Measurements from ENCODE around the gene LHX6. TPM values are rescaled to one million over a fixed set of nuclear protein-coding genes. Genes with fewer than 3 reads are reported as not detected.

The LHX6 gene
- total RNA-seq, 1 donor from 2014 or later: 0.07 TPM

- Mint-ChIP-seq H3K4me1 (peaks cover 11% of the 10 kb centered on the region), H3K36me3 (ENCODE audit: low read depth) (no peaks in the 10 kb centered on the region), H3K27me3 (ENCODE audit: low read depth) (peaks cover 68% of the 10 kb centered on the region), H3K9me3 (no peaks in the 10 kb centered on the region), H3K4me3 (no peak overlapping the region), H3K27ac (ENCODE audit: unreplicated experiment) (no peak overlapping the region)
- no peak for DNase-seq (ENCODE audit: low read depth, low spot score)
- no peak for TF ChIP-seq CTCF (conservative IDR thresholded peaks at IDR 0.05)
Observed at GRCh38 chr9:122207096-122207495, 21.7 kb downstream of the LHX6 start.

- no peak overlapping the region for H3K4me3 Mint-ChIP-seq
- H3K4me1 Mint-ChIP-seq: peaks cover 11% of the 10 kb centered on the region
- no peak for TF ChIP-seq CTCF (conservative IDR thresholded peaks at IDR 0.05)
- DNase-seq (ENCODE audit: low read depth, low spot score): no peak
- H3K9me3 Mint-ChIP-seq: no peaks in the 10 kb centered on the region
- no peaks in the 10 kb centered on the region for H3K36me3 Mint-ChIP-seq (ENCODE audit: low read depth)
- no peak overlapping the region for H3K27ac Mint-ChIP-seq (ENCODE audit: unreplicated experiment)
- H3K27me3 Mint-ChIP-seq (ENCODE audit: low read depth): peaks cover 61% of the 10 kb centered on the region
Observed at GRCh38 chr9:122206118-122207046, 22.4 kb downstream of the LHX6 start.

DNA sequence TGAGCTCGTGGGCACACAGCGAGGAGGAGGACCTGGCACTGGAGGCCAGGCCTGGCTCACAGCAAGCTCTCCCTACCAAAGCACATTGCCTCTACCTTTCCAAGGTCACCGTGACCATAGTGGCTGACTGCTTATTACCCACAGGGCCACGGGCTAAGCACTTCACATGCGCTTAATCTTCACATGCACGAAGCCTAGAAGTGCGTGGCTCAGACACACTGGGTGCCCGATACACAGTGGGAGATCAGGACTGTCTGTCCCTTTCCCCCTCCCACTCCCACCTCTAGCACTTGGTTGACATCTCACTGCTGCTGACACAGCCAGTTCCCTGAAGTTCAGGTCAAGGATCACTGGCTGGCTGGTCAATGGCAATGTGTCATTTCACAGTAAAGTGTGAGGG is 23.6 kb downstream of the LHX6 start:
- H3K27me3 Mint-ChIP-seq (ENCODE audit: low read depth): peaks cover 52% of the 10 kb centered on the region
- no peak for DNase-seq (ENCODE audit: low read depth, low spot score)
- H3K9me3 Mint-ChIP-seq: no peaks in the 10 kb centered on the region
- no peak overlapping the region for H3K4me3 Mint-ChIP-seq
- H3K36me3 Mint-ChIP-seq (ENCODE audit: low read depth): no peaks in the 10 kb centered on the region
- H3K4me1 Mint-ChIP-seq: peaks cover 11% of the 10 kb centered on the region
- H3K27ac Mint-ChIP-seq (ENCODE audit: unreplicated experiment): no peak overlapping the region
- TF ChIP-seq CTCF (conservative IDR thresholded peaks at IDR 0.05): no peak

GRCh38 chr9:122204491-122204890 is 24.3 kb downstream of the LHX6 start:
- H3K27ac Mint-ChIP-seq (ENCODE audit: unreplicated experiment): no peak overlapping the region
- DNase-seq (ENCODE audit: low read depth, low spot score): no peak
- H3K4me3 Mint-ChIP-seq: no peak overlapping the region
- TF ChIP-seq CTCF (conservative IDR thresholded peaks at IDR 0.05): no peak
- H3K4me1 Mint-ChIP-seq: peaks cover 11% of the 10 kb centered on the region
- H3K9me3 Mint-ChIP-seq: no peaks in the 10 kb centered on the region
- no peaks in the 10 kb centered on the region for H3K36me3 Mint-ChIP-seq (ENCODE audit: low read depth)
- H3K27me3 Mint-ChIP-seq (ENCODE audit: low read depth): peaks cover 49% of the 10 kb centered on the region

DNA sequence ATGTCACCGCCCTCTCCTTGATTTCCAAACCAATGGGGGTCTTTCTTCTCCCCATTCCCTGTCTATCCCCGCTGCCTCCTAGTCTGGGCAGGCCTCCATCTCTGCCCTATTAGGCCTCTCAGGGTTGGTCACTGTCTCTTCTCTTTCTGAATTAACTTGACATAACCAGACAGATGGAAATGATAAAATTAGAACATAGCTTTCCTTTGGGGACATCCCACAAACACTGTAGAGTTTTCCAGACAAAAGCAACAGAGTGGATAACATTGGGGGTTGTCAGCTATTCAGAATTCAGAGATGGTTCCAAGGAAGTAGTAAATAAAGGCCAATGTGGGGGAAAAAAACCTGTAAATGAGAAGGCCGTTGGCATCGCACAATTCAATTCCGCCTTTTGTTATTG is 24.7 kb downstream of the LHX6 start:
- no peak for TF ChIP-seq CTCF (conservative IDR thresholded peaks at IDR 0.05)
- Mint-ChIP-seq H3K27ac (ENCODE audit: unreplicated experiment) (no peak overlapping the region), H3K36me3 (ENCODE audit: low read depth) (no peaks in the 10 kb centered on the region), H3K27me3 (ENCODE audit: low read depth) (peaks cover 46% of the 10 kb centered on the region), H3K9me3 (no peaks in the 10 kb centered on the region), H3K4me3 (no peak overlapping the region), H3K4me1 (peaks cover 11% of the 10 kb centered on the region)
- no peak for DNase-seq (ENCODE audit: low read depth, low spot score)

Data from neural crest cell (in vitro differentiated cells).